ENCODE data around the gene SPINK9.

DNA sequence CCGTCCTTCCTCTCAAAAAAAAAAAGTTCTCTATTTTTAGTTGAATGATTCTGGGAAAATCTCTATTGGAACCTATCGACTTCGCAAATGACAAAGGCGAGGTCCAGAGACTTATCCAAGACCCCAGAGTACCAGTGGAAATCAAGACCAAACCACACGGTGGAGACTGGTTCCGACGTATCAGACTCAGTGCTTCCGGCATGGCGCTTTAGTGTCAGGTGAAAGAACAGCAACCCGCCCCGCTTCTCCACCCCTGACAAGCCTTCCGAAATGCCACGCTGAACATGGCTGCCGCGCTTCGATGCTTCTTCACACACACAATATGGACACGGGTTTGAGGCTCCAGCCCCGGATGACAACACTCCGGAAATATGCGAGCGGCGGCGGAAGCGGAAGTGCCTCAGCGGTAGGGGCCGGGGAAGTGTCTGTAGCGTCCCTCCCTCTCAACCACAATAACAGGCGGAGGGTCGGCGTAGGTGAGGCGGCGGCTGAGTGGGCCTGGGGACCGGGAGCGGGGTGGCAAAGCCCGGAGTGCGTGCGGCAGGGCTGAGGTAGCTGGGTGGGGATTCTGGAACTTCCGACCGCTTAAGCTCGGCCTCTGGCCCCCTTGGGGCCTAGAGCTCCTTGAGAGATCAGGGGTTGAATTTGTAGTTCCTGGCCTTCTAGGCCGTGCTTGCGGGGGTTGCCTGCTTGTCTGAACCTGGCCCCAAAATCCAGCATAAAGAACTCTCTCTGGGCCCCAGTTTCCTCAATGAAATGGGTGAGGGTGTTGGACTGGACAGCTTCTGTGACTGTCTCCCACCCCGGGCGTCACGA lies 48.4 kb downstream of the SPINK9 start, which contains the start of gene FBXO38:
- no peak for TF ChIP-seq EZH2 (IDR thresholded peaks at IDR 0.05)
- TF ChIP-seq CTCF (IDR thresholded peaks at IDR 0.05): peak; percentile 17

All from neural progenitor cell (in vitro differentiated cells).